HPDE6-E6E7 (cell line): ENCODE data around the gene LUC7L3.
"Not testable (repeated sequence)": the region's sequence is repeated elsewhere in the genome, so short reads cannot be mapped to it uniquely, and the experiment has no call there.

Source experiments
- DNase-seq: peaks from one replicate; pipeline ENCODE4 v3.0.0; 2011; ENCODE audit warnings: missing footprints; ENCODE audit errors: extremely low spot score

LUC7L3 gene

GRCh38 chr17:50708050-50709000, 11.1 kb upstream of the LUC7L3 start:
- DNase-seq = no peak

GRCh38 chr17:50709053-50709452, 10.3 kb upstream of the LUC7L3 start:
- DNase-seq = not testable (repeated sequence)

- no peak for DNase-seq
Measured at GRCh38 chr17:50710025-50710424, 9.4 kb upstream of the LUC7L3 start.

- DNase-seq = no peak
Measured at GRCh38 chr17:50710650-50711049, 8.8 kb upstream of the LUC7L3 start.

GRCh38 chr17:50712641-50713040, 6.8 kb upstream of the LUC7L3 start:
- no peak for DNase-seq

- DNase-seq = no peak
Measured at GRCh38 chr17:50715471-50715870, 3.9 kb upstream of the LUC7L3 start.

GRCh38 chr17:50719924-50720794, 756 bp downstream of the LUC7L3 start:
- DNase-seq = no peak

GRCh38 chr17:50721194-50722010, 2.0 kb downstream of the LUC7L3 start:
- DNase-seq = no peak

GRCh38 chr17:50722746-50723145, 3.3 kb downstream of the LUC7L3 start:
- no peak for DNase-seq

- not testable (repeated sequence) for DNase-seq
Measured at GRCh38 chr17:50724622-50725021, 5.2 kb downstream of the LUC7L3 start.

- DNase-seq = no peak
Measured at GRCh38 chr17:50725769-50726655, 6.6 kb downstream of the LUC7L3 start.

- DNase-seq = no peak
Measured at GRCh38 chr17:50728112-50728429, 8.7 kb downstream of the LUC7L3 start.

GRCh38 chr17:50728881-50729765, 9.7 kb downstream of the LUC7L3 start:
- DNase-seq = no peak

- DNase-seq = no peak
Measured at GRCh38 chr17:50731575-50732460, 12.4 kb downstream of the LUC7L3 start.

- no peak for DNase-seq
Measured at GRCh38 chr17:50735287-50735686, 15.9 kb downstream of the LUC7L3 start.

GRCh38 chr17:50737118-50737698, 17.8 kb downstream of the LUC7L3 start:
- no peak for DNase-seq

GRCh38 chr17:50739098-50739497, 19.7 kb downstream of the LUC7L3 start:
- no peak for DNase-seq

- no peak for DNase-seq
Measured at GRCh38 chr17:50745631-50746030, 26.2 kb downstream of the LUC7L3 start.
